GM19351 (cell line): ENCODE results near the gene GALNT11.

ENCODE experiments used
- ATAC-seq: cut with Tn5 transposase; IDR thresholded peaks from one replicate; pipeline ENCODE4 v1.9.1; 2021; ENCODE audit warnings: mild to moderate bottlenecking, moderate library complexity; ENCODE audit not compliant: unreplicated experiment

The GALNT11 gene

GRCh38 chr7:152144557-152145245, 119.2 kb downstream of the GALNT11 start:
- ATAC-seq = no peak

GRCh38 chr7:152145853-152146466, 120.5 kb downstream of the GALNT11 start:
- no peak for ATAC-seq

GRCh38 chr7:152148706-152149105, 123.2 kb downstream of the GALNT11 start:
- no peak for ATAC-seq

GRCh38 chr7:152149363-152149762, 123.9 kb downstream of the GALNT11 start:
- ATAC-seq = no peak

- ATAC-seq = no peak
These were observed 126.8 kb downstream of the GALNT11 start for GRCh38 chr7:152152267-152152666.

GRCh38 chr7:152158801-152159587, 133.5 kb downstream of the GALNT11 start:
- peak; percentile 87 for ATAC-seq

- no peak for ATAC-seq
These were observed 135.7 kb downstream of the GALNT11 start for GRCh38 chr7:152161171-152161570.

- no peak for ATAC-seq
These were observed 136.8 kb downstream of the GALNT11 start for GRCh38 chr7:152162287-152162686.
